Right atrium auricular region (tissue), 2 donors: Measurements from ENCODE around the gene BMP7. TPM values are rescaled to one million over a fixed set of nuclear protein-coding genes. Genes with fewer than 3 reads are reported as not detected.
A peak's percentile ranks its signal among the peaks of the same experiment; 100 is the strongest.
"Not testable (repeated sequence)": the region's sequence is repeated elsewhere in the genome, so short reads cannot be mapped to it uniquely, and the experiment has no call there.

Experiments used
- DNase-seq: peaks from one replicate; pipeline ENCODE4 v3.0.0-alpha.2; 2019; ENCODE audit warnings: low spot score
- H3K27ac ChIP-seq, 2 donors: fragments of 200-600 bp; sonication (generic); 1 replicate in 1 of 2; 2 replicates in 1 of 2; pipeline ENCODE4 v1.5.1; 2016 to 2019
- H3K27me3 ChIP-seq, 2 donors: fragments of 200-600 bp; sonication (generic); one replicate each; pipeline versions ENCODE4 v1.5.1 to v1.6.0; 2017 to 2019
- H3K36me3 ChIP-seq: fragments of 200-600 bp; sonication (generic); one replicate; pipeline ENCODE4 v1.5.1; 2016
- H3K4me1 ChIP-seq, 2 donors: fragments of 200-600 bp; sonication (generic); one replicate each; pipeline versions ENCODE4 v1.5.1 to v1.6.0; 2017 to 2019
- H3K4me3 ChIP-seq, 2 donors: fragments of 200-600 bp; sonication (generic); 1 replicate in 1 of 2; 2 replicates in 1 of 2; pipeline ENCODE4 v1.5.1; 2017 to 2019; ENCODE audit warnings: mild to moderate bottlenecking in 1 of 2, moderate library complexity in 1 of 2
- H3K9me3 ChIP-seq, 2 donors: fragments of 200-600 bp; sonication (generic); one replicate each; pipeline ENCODE4 v1.5.1; 2019
- CTCF ChIP-seq, 2 donors: fragments of 200-600 bp; sonication (generic); IDR thresholded peaks; one replicate each; pipeline ENCODE4 v1.5.1; 2019; ENCODE audit warnings: antibody characterized with exemption in 2 of 2
- total RNA-seq, 2 donors: library from RNA; depleted of rRNA; stranded (reverse); fragments of >200 nt; gene quantifications; one replicate each; pipeline ENCODE4 v1.1.0, GENCODE V29; 2016

Gene BMP7
- total RNA-seq, 2 donors from 2014 or later, result 15.1 to 23.0 TPM

DNA sequence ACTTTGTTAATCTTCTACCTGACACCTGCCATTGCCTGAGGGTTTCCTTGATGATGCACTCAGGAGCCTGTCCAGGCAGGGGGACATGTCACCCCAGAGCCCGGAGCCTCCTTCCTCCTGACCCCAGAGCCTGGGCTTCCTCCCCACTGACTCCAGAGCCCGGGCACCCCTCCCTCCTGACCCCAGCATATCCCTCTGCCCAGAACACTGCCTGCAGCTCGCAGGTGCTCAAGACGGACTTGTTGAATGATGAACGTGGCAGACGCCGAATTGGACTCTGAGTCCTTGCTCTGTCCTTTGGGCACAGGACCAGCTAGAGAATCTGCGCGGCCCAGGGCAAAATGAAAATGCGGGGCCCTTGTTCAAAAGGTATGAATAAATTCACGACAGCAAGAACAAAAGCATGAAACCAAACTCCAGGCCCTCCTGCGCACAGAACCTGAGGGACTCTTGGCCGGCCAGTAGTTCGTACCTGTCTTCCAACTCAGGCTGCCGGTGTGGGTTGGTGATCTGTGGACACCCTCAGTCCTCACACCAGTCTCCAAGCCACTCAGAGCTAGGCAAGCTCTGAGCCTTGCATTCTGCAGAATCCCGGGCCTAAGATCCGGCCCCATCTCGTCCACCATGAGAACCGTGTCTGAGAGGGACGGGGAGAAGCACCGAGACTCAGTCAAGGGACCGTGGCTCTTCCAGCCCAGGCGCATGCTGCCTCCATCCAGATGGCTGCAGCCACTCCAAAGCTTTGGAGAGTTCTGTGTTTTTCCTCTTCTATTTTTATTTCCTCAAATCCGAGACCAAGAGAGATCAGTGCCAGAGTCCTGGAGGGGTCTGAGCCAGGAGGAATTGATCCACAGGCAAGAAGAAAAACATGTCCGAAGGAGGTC lies 104.7 kb downstream of the BMP7 start:
- H3K9me3 ChIP-seq, result no peaks in the 10 kb centered on the region
- H3K36me3 ChIP-seq, result no peaks in the 10 kb centered on the region
- no peak overlapping the region for H3K4me3 ChIP-seq
- TF ChIP-seq CTCF (IDR thresholded peaks at IDR 0.05), result no peak
- no peaks in the 10 kb centered on the region for H3K27me3 ChIP-seq
- H3K27ac ChIP-seq, result peak overlapping the region in 1 of 2 donors; percentile 64
- DNase-seq, result no peak
- peaks cover 0 to 15% of the 10 kb centered on the region in 2 donors for H3K4me1 ChIP-seq

GRCh38 chr20:57160985-57161384 lies 105.5 kb downstream of the BMP7 start:
- peaks cover 0 to 15% of the 10 kb centered on the region in 2 donors for H3K4me1 ChIP-seq
- no peak overlapping the region for H3K4me3 ChIP-seq
- H3K27me3 ChIP-seq, result no peaks in the 10 kb centered on the region
- no peak for TF ChIP-seq CTCF (IDR thresholded peaks at IDR 0.05)
- no peak for DNase-seq
- H3K9me3 ChIP-seq, result no peaks in the 10 kb centered on the region
- no peaks in the 10 kb centered on the region for H3K36me3 ChIP-seq
- H3K27ac ChIP-seq, result peak overlapping the region in 1 of 2 donors; percentile 64

GRCh38 chr20:57159945-57160610 lies 106.4 kb downstream of the BMP7 start:
- Histone ChIP-seq H3K4me1 (peaks cover 0 to 15% of the 10 kb centered on the region in 2 donors), H3K27ac (no peak overlapping the region), H3K27me3 (no peaks in the 10 kb centered on the region), H3K4me3 (no peak overlapping the region), H3K36me3 (no peaks in the 10 kb centered on the region), H3K9me3 (no peaks in the 10 kb centered on the region)
- TF ChIP-seq CTCF (IDR thresholded peaks at IDR 0.05), result no peak
- DNase-seq, result no peak

DNA sequence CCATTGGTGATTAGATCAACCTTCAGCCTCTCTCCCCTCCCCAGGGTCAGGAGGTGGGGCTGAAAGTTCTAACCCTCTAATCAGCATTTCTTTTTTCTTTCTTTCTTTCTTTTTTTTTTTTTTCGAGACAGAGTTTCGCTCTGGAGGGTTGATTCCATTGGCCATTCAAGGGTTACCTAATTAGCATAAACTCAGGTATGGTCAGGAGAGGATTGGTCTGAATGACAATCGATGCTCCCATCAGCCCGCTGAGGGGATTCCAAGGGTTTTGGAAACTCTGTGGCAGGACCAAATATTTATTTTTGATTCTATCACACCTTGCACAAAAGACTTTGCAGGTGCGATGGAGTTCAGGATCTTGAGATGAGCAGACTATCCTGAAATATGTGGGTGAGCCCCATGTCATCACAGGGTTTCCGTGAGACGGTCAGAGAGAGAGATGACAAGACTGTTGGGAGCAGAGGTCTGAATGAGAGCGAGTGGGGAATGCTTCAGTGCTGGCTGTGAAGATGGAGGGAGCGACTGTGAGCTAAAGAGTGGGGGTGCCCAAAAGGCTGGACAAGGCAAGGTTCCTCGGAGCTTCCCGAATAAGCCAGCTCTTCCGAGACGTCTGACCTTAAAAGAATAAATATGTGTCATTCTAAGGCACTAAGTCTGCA lies 107.1 kb downstream of the BMP7 start:
- TF ChIP-seq CTCF (IDR thresholded peaks at IDR 0.05), result no peak
- Histone ChIP-seq H3K4me3 (no peak overlapping the region), H3K36me3 (no peaks in the 10 kb centered on the region), H3K9me3 (no peaks in the 10 kb centered on the region), H3K27me3 (no peaks in the 10 kb centered on the region), H3K4me1 (peaks cover 0 to 15% of the 10 kb centered on the region in 2 donors), H3K27ac (no peak overlapping the region)
- DNase-seq, result no peak

GRCh38 chr20:57158474-57158873 lies 108.0 kb downstream of the BMP7 start:
- Histone ChIP-seq H3K4me1 (peaks cover 0 to 15% of the 10 kb centered on the region in 2 donors), H3K4me3 (no peak overlapping the region), H3K27me3 (no peaks in the 10 kb centered on the region), H3K9me3 (no peaks in the 10 kb centered on the region), H3K36me3 (no peaks in the 10 kb centered on the region), H3K27ac (peak overlapping the region; percentile 23 to 86)
- TF ChIP-seq CTCF (IDR thresholded peaks at IDR 0.05), result no peak
- DNase-seq, result no peak

DNA sequence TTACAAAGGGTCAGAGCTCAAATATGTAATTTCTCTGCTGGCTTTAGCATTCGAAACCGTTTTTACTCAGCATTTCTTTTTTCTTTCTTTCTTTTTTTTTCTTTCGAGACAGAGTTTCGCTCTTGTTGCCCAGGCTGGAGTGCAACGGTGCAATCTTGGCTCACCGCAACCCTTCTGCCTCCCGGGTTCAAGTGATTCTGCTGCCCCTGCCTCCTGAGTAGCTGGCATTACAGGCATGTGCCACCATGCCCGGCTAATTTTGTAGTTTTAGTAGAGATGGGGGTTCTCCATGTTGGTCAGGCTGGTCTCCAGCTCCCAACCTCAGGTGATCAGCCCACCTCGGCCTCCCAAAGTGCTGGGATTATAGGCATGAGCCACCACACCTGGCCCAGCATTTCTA lies 108.7 kb downstream of the BMP7 start:
- not testable (repeated sequence) for H3K4me3 ChIP-seq, DNase-seq, H3K9me3 ChIP-seq, H3K27me3 ChIP-seq, H3K36me3 ChIP-seq
- Histone ChIP-seq H3K27ac (peak overlapping the region; percentile 70 to 86), H3K4me1 (peaks cover 0 to 15% of the 10 kb centered on the region in 2 donors)
